Measurements from ENCODE around the gene METTL17.
"Not testable (repeated sequence)": the region's sequence is repeated elsewhere in the genome, so short reads cannot be mapped to it uniquely, and the experiment has no call there.

METTL17 gene

DNA sequence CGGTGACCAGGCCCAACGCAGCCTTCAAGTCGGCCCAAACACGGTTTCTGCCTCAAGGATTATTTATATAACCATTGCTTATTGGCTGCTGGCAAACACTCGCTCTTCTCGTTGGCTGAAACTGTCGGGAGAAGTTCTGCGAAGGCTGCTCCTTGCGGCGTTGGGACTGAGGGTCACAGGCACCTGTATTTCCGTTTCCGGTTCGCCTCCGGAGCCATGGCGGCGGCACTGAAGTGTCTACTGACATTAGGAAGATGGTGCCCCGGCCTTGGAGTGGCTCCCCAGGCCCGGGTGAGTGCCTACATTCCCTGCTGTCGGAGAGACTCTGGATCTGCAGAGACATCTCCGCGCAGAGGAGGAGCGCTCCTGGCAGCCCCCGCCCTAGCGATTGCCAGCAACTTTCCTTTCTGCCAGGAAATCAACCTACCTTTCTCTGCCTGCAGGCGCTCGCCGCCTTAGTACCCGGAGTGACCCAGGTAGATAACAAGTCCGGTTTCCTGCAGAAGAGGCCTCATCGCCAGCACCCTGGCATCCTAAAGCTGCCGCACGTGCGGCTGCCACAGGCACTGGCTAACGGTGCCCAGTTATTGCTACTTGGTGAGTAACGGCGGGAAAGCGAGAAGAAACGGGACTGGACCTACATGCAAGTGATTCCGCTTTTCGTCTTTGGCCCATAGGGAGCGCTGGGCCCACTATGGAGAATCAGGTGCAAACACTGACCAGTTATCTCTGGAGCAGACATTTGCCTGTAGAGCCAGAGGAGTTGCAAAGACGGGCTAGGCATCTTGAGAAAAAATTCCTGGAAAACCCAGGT is at the start of gene METTL17:
METTL17 (plus strand) TSS at position 194 of the 814 bp plus-strand sequence; CDS start at position 217, 23 bp downstream.
- peak; percentile 91 for DNase-seq

GRCh38 chr14:20945146-20945545 is 44.6 kb upstream of the METTL17 start:
- DNase-seq = not testable (repeated sequence)

DNA sequence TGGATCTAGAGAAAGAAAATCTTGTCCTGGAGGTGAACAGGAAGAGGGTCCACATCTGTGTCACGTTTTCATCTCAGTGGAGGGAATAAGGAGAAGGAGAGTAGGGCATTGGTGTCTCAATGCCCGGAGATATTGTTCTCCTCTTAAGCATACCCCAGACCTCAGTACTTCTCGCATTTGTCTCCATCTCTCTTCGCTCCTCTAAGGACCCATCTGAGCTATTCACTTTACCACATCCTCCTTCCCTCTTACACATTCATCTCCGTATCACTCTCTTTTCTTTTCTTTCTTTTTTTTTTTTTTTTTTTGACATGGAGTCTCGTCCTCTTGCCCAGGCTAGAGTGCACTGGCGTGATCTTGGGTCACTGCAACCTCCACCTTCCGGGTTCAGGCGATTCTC is 43.1 kb upstream of the METTL17 start:
- DNase-seq = not testable (repeated sequence)

- DNase-seq = not testable (repeated sequence)
These were observed 34.8 kb upstream of the METTL17 start, which contains the start of gene RNASE2 for GRCh38 chr14:20954736-20955537. TSS of gene RNASE2 (plus strand) at chr14:20955487. CDS start at chr14:20955772, 285 bp downstream.

- not testable (repeated sequence) for DNase-seq
These were observed 34.3 kb upstream of the METTL17 start for GRCh38 chr14:20955538-20955873.

DNA sequence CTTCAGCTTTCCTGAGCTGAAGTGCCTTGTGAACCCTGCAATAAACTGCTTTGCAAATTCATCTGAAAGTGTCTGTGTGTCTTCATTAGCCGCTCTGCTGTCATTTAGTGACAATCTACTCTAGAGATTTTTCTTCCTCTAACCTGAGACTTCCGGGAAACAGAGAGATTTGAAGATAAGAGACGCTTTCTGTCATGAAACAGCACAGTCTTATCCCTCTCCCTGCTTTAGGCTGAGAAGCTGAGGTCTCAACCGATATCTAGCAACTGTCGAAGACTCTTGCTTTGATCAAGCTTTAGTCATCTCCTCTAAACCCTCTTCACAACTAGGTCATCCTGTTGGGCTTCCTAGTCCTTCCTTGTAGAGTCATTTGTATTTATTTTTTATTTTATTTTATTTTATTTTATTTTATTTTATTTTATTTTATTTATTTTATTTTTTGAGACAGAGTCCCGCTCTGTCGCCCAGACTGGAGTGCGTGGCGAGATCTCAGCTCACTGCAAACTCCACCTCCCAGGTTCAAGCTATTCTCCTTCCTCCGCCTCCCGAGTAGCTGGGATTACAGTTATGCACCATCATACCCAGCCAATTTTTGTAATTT is 33.3 kb upstream of the METTL17 start:
- no peak for DNase-seq

DNA sequence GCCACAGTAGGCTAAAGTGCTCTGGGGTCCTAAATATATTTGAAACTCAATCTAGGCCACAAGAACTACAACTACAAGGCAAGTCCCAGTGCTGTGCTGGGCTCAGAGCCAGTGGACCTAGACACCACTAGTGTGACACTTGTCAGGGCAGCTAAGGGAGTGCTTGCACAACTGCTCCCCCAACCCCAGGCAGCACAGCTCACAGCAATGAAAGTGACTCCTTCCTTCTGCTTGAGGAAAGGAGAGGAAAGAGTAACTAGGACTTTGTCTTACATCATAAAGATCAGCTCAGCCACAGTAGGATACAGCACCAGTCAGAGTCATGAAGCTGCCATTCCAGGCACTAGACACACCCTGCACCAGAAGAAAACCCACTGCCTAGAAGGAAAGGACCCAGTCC is 30.8 kb upstream of the METTL17 start:
- DNase-seq = not testable (repeated sequence)

DNA sequence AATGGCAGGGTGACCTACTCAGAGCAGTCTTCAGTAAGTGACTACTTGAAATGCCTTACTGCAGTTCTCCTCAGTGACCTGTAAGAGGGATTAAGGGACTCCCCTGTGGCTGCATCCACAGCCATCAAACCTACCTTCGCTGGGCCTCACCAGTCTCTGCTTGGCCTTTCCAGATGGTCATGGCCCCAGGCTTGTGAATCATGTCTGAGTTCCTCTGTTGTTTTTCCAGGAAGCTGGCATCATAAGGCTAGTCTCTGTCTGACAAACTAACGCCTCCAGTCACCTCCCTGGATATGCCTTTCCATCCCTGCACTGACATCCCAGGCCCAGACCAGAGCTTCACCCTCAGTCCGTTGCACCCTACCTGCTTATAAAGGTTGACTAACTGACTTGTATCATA is 20.4 kb upstream of the METTL17 start:
- no peak for DNase-seq

GRCh38 chr14:20970647-20970982 is 19.2 kb upstream of the METTL17 start:
- DNase-seq = no peak

GRCh38 chr14:20970983-20971704 is 18.6 kb upstream of the METTL17 start:
- DNase-seq = peak; percentile 80

DNA sequence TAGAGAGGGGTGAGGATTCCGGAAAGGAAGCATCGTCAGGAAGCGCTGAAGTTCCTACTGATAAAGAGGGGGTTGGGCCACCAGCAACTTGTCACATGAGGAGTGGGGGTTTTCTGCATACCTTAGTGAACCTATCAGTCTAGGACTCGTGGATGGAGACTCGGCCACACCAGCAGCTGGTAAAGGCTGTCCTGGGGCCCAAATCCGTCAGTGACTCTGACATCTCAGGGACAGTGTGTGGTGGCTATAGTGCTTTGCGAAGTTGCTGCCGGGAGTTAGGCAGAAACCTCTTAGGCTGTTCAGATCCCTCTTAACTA is 18.1 kb upstream of the METTL17 start:
- DNase-seq = no peak

- DNase-seq = no peak
These were observed 16.3 kb upstream of the METTL17 start for GRCh38 chr14:20973501-20973900.

GRCh38 chr14:20976291-20976690 is 13.5 kb upstream of the METTL17 start:
- no peak for DNase-seq

DNA sequence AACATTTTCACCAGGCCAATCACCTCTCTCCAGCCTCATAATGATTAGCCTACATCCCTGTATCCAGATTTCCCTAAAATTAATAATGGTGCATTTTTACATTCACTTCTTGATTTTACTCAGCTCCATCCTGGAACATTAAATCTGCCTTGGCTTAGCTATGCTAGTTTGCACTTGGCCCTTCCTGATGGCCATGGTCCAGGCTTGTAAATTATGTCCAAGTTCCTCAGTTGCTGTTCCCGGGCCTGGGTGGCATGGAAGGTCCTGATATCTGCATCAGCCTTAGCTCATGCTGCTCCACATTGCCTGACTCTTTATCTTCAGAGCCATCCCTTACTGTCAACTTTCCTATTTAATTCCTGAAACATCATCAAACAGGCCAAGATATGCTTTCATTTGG is 11.1 kb upstream of the METTL17 start:
- DNase-seq = no peak

DNA sequence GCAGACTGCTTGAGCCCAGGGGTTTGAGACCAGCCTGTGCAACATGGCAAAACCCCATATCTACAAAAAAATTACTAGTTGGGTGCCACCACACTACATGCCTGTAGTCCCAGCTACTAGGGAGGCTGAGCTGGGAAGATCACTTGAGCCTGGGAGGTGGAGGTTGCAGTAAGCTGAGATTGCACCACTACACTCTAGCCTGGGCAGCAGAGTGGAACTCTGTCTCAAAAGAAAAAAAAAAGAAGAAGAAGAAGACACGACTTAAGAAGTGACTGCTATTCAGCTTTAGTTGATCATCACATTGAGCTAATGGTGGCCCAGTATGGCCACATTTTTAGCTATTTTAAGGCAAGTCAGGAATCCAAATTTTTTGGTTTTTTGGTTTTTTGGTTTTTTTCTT is 8.9 kb upstream of the METTL17 start:
- DNase-seq = no peak

DNA sequence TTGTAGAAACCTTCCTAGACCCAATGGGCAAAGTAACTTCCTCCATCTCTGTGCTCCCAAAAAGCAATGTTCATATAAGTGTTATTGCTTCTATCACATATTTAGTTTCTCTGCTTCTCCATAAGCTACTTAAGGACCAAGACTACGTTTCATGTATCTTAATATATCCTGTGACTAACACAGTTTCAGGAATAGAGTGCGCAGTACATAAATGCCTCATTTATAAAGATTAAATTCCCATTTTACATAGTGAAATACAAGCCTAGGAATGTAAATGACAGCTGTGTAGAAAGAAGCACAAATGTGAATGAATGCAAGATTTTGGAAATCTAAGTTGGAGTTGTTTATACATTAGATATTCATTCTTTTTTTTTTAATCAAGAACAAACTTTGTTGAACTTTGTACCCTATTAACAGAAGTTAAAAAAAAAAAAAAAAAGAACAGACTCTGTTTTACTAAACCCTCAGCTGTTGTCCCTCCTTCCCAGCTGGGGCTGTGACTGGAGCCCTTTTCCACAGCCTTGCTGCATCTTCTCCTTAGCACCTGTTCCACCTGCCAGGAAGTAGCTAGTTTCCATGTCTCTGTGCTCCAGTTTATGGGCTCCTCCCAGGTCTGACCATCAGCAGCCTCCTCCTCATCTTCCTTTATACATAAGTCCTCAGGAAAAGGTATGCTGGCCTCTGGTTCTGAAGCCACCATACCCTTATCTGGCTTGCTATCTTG is 7.0 kb upstream of the METTL17 start:
- DNase-seq = no peak

- DNase-seq = not testable (repeated sequence)
These were observed 4.1 kb upstream of the METTL17 start for GRCh38 chr14:20985650-20986049.

- DNase-seq = no peak
These were observed 3.0 kb upstream of the METTL17 start for GRCh38 chr14:20986811-20987210.

DNA sequence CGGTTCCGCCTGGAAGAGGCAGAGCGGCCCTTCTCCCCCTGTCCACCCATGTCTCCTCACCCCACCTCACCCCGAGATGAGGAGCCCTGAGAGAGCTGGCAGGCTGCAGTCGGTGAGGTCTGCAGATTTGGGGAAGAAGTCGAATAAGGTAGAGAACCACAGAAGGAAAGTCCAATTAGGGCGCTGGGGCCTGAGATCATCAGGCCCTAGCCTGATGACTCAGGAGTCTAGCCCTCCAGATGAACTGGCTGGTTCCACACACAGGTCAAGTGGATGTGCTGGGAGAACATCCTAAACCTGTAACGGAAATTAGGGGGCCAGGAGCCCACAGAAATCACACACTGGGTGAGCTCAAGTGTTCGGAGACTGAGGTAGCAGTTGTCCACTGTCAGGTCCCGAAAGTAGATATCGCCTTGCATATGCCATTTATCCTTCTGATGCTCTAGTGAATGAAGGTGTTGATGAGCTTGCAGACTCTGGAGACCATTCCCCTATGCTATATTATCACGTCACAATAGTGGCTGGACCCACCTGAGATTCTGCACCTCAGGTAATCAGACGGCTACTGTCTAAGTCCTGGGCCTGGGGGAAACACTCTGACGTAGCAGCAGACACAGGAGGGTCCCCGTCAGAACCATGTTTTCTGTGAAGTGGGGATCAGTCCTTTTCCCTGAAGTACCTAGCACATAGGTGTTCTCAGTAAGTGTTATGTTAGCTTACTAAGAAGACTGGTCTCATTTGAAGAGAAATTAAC is 886 bp upstream of the METTL17 start:
- no peak for DNase-seq

DNA sequence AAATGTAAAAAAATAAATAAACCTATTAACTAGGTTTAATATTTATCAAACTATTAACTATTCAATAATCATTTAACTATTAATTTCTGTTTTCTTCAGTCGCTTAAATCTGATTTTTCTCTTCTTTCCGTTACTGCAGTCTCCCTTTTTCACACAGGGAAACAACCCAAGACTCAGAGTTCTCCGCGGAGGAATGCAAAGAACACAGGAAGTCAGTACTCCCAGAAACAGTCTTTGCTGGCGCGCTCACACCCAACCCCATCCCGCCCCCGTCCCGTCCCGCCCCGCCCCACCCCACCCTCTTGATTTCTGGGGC is 351 bp upstream of the METTL17 start:
- no peak for DNase-seq

GRCh38 chr14:20996521-20996920 is 6.7 kb downstream of the METTL17 start:
- no peak for DNase-seq

- DNase-seq = no peak
These were observed 7.3 kb downstream of the METTL17 start for GRCh38 chr14:20997115-20997514.

Data from stimulated activated CD4-positive, alpha-beta T cell treated with anti-CD3 and anti-CD28 coated beads, Interleukin-4, amount 100 ng/mL, for 24 hours (primary cell).